ENCODE measurements around the gene TMEM125. TPM values are rescaled to one million over a fixed set of nuclear protein-coding genes. Genes with fewer than 3 reads are reported as not detected.

Gene TMEM125
- total RNA-seq, 4 donors from 2014 or later = 0.24 to 1.0 TPM; not detected in 2

- DNase-seq (ENCODE audit: low spot score) (no peak), ATAC-seq (ENCODE audit: low FRiP score) (no peak)
- TF ChIP-seq, protein P1, sequence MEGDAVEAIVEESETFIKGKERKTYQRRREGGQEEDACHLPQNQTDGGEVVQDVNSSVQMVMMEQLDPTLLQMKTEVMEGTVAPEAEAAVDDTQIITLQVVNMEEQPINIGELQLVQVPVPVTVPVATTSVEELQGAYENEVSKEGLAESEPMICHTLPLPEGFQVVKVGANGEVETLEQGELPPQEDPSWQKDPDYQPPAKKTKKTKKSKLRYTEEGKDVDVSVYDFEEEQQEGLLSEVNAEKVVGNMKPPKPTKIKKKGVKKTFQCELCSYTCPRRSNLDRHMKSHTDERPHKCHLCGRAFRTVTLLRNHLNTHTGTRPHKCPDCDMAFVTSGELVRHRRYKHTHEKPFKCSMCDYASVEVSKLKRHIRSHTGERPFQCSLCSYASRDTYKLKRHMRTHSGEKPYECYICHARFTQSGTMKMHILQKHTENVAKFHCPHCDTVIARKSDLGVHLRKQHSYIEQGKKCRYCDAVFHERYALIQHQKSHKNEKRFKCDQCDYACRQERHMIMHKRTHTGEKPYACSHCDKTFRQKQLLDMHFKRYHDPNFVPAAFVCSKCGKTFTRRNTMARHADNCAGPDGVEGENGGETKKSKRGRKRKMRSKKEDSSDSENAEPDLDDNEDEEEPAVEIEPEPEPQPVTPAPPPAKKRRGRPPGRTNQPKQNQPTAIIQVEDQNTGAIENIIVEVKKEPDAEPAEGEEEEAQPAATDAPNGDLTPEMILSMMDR (IDR thresholded peaks at IDR 0.05) = no peak
Measured at GRCh38 chr1:43235451-43236121, 34.2 kb upstream of the TMEM125 start.

- DNase-seq (ENCODE audit: low spot score) (no peak), ATAC-seq (ENCODE audit: low FRiP score) (no peak)
- TF ChIP-seq, protein P1 (IDR thresholded peaks at IDR 0.05) = no peak
Measured at GRCh38 chr1:43237121-43237520, 32.7 kb upstream of the TMEM125 start.

DNA sequence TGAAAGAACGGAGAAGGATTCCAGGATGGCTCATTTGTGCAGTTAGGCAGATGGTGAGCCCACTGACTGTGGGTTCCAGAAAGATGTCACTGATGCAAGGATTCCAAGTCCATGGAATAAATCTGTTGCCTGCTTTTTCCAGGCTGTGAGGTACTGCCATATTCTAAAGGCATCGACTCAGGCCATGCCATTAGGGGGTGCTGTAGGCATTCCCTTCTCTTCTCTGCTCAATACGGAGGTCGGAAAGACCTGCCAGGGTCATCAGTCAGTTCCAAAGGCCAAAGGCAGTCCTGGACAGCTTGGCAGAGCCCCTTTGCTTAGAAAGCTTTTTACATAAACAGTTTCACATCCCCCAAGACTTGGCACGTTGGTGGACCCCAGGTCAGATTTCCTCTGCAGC lies 31.7 kb upstream of the TMEM125 start:
- no peak for DNase-seq (ENCODE audit: low spot score)

GRCh38 chr1:43238991-43239469 lies 30.8 kb upstream of the TMEM125 start:
- no peak for DNase-seq (ENCODE audit: low spot score)
- no peak for ATAC-seq (ENCODE audit: low FRiP score)
- TF ChIP-seq, protein P1 (IDR thresholded peaks at IDR 0.05) = no peak

More for the DNA sequence above, 31.7 kb upstream of the TMEM125 start:
- TF ChIP-seq, protein P1 (IDR thresholded peaks at IDR 0.05) = no peak
- ATAC-seq (ENCODE audit: low FRiP score) = peak; percentile 76

DNA sequence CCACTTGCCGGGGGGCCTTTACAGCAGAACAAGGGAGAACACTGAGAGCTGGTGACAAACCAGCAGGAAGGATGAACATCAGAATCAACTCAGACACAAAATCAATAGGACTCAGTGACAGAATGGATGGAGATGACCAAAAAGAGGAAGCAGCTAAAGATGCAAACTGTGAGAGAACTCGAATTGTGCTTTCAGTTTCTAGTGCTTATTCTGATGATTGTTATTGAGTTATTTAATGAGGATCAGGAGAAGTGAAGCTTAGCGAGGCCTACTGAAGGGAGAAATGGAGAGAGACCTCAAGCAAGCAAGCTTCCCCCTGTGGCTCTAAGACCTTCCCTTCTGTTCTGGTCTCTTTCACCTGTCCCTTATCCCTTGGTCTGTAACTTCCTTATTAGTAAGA lies 30.3 kb upstream of the TMEM125 start:
- ATAC-seq (ENCODE audit: low FRiP score) (no peak), DNase-seq (ENCODE audit: low spot score) (no peak)
- TF ChIP-seq, protein P1 (IDR thresholded peaks at IDR 0.05) = no peak

DNA sequence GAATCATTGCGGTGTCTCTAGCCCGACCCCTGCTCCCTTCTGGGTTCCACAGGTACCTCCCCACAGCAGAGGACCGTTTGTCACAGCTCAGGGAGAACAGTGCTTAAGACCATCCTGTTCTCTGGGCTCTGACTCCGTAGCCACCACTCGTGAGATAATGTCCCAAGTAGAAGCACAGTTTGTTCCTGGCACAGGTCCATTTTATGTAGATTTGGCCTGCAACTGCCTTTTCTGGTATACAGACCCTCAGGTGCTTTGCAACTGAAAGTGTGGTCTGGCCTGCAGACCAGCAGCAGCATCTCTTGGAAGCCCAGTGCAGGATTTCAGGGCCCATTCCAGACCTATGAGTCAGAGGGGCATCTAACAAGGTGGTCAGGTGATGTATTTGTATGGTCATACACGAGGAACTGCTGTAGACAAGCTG lies 28.4 kb upstream of the TMEM125 start:
- DNase-seq (ENCODE audit: low spot score) (no peak), ATAC-seq (ENCODE audit: low FRiP score) (no peak)
- TF ChIP-seq, protein P1 (IDR thresholded peaks at IDR 0.05) = no peak

GRCh38 chr1:43243299-43243698 lies 26.5 kb upstream of the TMEM125 start:
- DNase-seq (ENCODE audit: low spot score) = no peak
- no peak for ATAC-seq (ENCODE audit: low FRiP score)
- TF ChIP-seq, protein P1 (IDR thresholded peaks at IDR 0.05) = no peak

All from omental fat pad (tissue), 4 donors.